H7 (cell line): ENCODE measurements around the gene B9D1. TPM values are rescaled to one million over a fixed set of nuclear protein-coding genes. Genes with fewer than 3 reads are reported as not detected.
A peak's percentile ranks its signal among the peaks of the same experiment; 100 is the strongest.

Experiments used
- DNase-seq: peaks from one replicate; pipeline ENCODE4 v3.0.0; 2012
- H3K27me3 ChIP-seq: 2 replicates; pipeline ENCODE4 v1.6.0; 2011; ENCODE audit warnings: mild to moderate bottlenecking, low read length; ENCODE audit not compliant: control insufficient read depth, insufficient read depth
- H3K36me3 ChIP-seq: replicated peaks from 2 replicates; pipeline ENCODE4 v1.5.1; 2011; ENCODE audit warnings: low read length; ENCODE audit not compliant: control insufficient read depth, insufficient read depth
- H3K4me3 ChIP-seq: 2 replicates; pipeline ENCODE4 v1.5.1; 2011; ENCODE audit warnings: low read depth, mild to moderate bottlenecking, control low read depth, low read length, moderate library complexity; ENCODE audit not compliant: insufficient read depth
- total RNA-seq: library from RNA; depleted of rRNA; stranded (reverse); fragments of >200 nt; shearing (Covaris generic); gene quantifications from 2 replicates; pipeline ENCODE4 v1.2.3, GENCODE V29; 2014

The B9D1 gene
- total RNA-seq, 1 experiment from 2014 or later = 61.5 TPM

- no peak overlapping the region for H3K4me3 ChIP-seq
- no peaks in the 10 kb centered on the region for H3K36me3 ChIP-seq
- DNase-seq = no peak
- no peaks in the 10 kb centered on the region for H3K27me3 ChIP-seq
Measured at GRCh38 chr17:19399750-19400450, 37.4 kb upstream of the B9D1 start.

DNA sequence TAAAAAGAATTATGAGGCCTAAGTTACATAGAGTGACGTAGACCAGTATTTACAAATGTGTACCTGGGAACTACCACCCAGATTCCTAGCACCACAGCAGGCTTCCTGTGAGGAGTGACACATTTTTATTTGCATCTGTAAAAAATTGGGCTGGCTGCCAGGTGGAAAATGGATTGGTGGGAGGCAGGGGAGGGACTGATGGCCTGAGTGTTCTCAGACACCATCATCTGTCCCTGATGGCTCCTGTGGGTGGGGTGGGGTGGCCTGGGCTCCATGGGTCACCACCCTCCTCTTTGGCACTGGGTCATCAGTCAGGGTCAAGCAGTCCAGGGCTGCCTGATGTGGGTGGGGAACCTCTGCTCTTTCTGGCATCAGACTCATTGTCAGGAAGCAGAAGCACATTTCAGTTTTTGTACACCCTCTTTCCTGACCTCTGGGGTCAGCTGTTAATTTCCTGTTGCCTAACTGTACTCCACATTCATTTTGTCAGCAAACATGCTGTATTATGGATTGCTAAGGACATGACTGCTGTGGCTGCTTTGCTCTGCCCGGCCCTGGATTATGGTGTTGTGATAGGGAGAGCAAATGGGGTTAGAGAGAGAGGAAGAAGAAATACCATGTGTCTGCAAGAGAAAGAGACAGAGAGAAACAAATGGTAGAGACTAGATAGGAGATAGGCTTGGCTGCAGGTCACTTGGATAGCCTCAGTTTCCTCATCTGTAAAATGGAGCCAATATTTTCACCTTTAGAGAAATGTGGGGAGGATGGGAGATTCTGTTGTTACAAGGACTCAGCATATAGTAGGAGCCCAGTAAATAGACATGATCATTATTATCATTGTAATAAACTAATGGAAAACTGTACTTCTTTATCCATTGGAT, 36.0 kb upstream of the B9D1 start:
- Histone ChIP-seq H3K27me3 (no peaks in the 10 kb centered on the region), H3K4me3 (no peak overlapping the region), H3K36me3 (no peaks in the 10 kb centered on the region)
- no peak for DNase-seq

- peak; percentile 80 for DNase-seq
- no peak overlapping the region for H3K4me3 ChIP-seq
- no peaks in the 10 kb centered on the region for H3K36me3 ChIP-seq
- H3K27me3 ChIP-seq = no peaks in the 10 kb centered on the region
Measured at GRCh38 chr17:19397556-19398041, 35.1 kb upstream of the B9D1 start.

DNA sequence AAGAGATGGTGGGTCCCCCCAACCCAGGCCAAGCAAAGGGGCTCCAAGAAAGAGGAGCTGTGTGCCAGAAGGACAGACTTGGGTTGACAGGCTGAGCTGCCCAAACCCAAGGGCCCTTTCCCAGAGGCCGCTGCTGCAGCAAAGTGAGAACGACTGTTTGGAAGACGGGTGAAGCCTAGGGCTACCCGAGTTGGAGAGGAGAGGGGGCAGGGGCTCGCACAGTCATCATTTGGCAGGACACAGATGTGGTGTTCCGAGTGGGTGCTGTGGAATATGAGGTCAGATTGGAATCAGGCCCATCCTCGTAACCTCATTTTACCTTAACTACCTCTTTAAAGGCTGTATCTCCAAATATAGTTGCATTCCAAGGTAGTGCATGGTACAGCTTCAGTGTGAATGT, 29.8 kb upstream of the B9D1 start:
- Histone ChIP-seq H3K27me3 (no peaks in the 10 kb centered on the region), H3K4me3 (no peak overlapping the region), H3K36me3 (no peaks in the 10 kb centered on the region)
- DNase-seq = no peak

DNA sequence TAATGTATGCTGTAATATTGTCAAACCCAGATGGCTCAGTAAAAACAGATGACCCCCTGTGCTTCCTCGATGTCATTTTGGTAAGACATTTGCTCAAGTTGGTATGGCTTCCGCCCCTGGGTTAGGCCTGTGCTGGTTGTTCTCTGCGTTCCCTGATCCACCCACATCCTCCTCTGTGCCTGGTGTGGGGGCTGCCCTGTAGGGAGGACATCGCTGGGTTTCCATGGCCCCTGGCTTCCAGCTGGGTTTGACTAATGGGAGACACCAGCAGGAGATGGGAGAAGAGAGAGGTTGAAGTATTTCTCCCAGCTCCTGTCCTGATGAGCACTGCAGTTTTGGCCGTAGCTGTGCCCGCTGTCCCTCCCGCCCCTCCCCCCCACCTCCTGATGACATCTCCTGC, 28.9 kb upstream of the B9D1 start:
- H3K4me3 ChIP-seq = no peak overlapping the region
- DNase-seq = no peak
- no peaks in the 10 kb centered on the region for H3K27me3 ChIP-seq
- H3K36me3 ChIP-seq = no peaks in the 10 kb centered on the region

DNA sequence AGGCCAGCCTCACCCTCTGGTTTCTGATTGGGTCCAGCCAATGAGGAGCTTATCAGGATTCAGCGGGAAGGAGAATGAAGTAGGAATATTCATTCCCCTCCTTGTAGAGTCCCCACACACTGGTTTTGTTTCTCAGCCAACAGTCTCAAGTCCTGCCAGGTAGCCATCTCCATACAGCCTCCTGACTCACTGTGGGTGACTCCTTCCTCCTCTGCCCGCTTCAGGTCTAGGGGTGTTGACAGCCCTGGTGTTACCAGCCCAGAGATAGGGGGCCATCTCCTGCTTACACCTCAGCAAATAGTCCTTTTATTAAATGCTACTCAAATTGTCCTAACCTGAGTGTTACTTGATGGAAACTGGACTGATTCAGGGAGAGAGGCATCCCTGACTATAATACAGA, 28.4 kb upstream of the B9D1 start:
- no peaks in the 10 kb centered on the region; the same call in 1 of the 2 replicates for H3K36me3 ChIP-seq
- DNase-seq = no peak
- H3K27me3 ChIP-seq = no peaks in the 10 kb centered on the region
- H3K4me3 ChIP-seq = no peak overlapping the region

DNA sequence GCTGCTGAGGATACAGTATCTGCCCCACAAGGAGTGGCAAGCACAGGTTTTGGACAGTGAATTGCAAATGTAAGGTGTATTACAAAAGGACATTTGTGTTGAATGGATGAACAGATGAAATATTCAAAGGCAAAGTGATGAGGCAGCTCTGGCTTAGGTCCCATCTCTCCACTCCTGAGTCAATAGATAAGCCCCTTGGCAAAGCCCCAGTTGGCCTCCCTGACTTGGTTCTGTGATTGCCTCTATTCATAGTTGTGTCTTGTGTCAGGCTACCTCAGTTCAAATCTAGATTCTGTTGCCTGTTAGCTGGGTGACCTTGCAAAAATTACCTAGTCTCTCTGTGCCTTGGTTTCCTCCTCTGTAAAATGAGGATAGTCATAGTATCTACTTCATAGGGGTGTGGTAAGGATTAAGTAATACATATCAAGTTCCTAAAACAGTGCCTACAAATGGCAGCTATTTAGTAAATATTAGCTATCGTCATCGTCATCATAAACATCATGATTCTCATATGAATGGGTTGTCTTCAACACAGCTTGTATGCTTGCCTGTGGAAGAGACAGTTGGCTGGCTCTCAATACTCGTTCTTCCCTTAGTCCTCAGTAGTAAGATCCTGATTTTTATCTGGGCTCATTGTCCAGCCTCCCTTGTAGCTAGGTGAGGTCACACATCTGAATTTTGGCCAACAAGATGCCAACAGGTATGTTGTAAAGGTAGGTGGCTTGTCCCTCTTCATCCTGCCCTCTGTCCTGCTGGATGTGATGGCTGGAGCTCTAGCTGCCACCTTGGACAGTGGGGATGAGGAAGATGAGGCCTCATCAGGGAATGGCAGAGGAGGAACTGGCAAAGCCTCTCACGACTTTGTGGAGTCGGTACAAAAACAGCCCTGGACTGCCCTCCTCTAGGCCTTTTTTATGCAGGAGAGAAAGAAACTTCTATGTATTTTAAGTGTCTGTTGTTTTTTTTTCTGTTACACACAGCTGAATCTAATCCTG, 26.6 kb upstream of the B9D1 start:
- DNase-seq = no peak
- no peaks in the 10 kb centered on the region for H3K27me3 ChIP-seq
- H3K4me3 ChIP-seq = no peak overlapping the region
- peaks cover 5% of the 10 kb centered on the region for H3K36me3 ChIP-seq

GRCh38 chr17:19387921-19388521, 25.5 kb upstream of the B9D1 start:
- Histone ChIP-seq H3K27me3 (no peaks in the 10 kb centered on the region), H3K36me3 (peaks cover 13% of the 10 kb centered on the region), H3K4me3 (no peak overlapping the region)
- DNase-seq = no peak

DNA sequence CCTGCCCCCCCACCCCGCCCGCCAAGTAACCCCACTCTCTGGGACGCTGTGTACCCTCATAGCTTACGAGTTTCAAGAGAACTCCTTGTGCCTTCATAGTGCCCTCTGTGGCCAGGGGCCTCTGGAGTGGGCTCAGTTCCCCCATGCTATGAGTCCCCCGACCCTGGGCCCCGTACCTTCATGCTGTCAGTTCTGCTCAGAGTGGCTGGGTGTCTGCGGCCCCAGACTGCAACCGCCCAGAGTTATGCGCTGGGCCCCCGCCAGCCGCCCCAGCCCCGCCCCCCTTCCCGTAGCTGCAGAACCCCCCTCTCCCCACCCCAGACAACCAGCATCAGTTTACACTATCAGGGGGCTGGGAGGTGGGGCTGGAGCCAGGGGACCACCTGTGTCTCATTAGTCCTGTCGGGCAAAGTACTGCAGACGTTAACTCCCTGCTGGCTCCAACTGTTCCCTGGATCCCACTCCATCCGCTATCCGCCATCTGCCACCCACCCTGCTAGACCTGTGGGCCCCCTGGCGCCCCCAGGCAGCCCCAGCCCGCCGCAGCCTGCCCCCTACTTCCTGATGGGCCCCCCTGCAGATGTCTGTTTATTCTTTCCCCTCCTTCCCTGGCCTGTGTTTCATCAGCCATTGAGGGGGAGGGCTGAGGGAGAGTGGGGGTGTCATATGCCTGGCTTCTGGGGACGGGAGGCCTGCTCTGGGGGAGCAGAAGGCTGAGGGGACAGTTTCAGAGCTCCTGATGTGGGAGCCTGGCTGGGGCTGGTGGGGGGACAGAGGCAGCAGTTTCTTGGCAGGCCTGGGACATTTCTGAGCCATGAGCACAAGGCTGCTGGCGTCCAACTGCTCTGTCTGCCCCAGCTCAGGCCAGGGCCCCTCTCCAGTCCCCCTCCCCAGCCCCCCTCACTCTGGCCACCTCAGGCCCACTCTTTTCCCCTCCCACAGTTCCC, 24.7 kb upstream of the B9D1 start, which contains the start of gene MFAP4:
MFAP4 (minus strand) TSS at position 217 of the 947 bp plus-strand sequence; CDS start at position 182, 35 bp downstream.
- peak; percentile 90 for DNase-seq
- Histone ChIP-seq H3K36me3 (peaks cover 18% of the 10 kb centered on the region), H3K27me3 (no peaks in the 10 kb centered on the region), H3K4me3 (peak within 1 kb of the TSS; percentile 24)

- H3K27me3 ChIP-seq = no peaks in the 10 kb centered on the region
- DNase-seq = peak; percentile 67
- peak overlapping the region; percentile 24 for H3K4me3 ChIP-seq
- peaks cover 21% of the 10 kb centered on the region for H3K36me3 ChIP-seq
Measured at GRCh38 chr17:19386051-19386929, 23.8 kb upstream of the B9D1 start.

DNA sequence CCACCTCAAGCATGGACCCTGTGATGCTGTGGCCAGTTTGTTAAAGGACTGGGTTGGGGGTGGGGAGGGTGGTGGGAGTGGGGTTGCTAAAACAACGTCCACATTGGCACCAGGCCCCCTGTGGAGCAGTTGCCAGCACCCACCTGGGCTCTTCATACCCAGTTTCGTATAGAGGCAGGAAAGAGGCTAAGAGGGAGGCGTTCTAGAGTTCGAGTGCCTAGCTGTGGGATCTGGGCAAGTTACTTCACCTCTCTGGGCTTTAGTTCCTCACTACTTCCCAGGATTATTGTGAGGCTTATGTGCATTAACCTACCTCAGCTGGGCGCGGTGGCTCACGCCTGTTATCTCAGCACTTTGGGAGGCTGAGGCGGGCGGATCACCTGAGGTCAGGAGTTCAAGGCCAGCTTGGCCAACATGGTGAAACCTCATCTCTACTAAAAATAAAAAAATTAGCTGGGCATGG, 23.0 kb upstream of the B9D1 start:
- no peak for DNase-seq
- no peaks in the 10 kb centered on the region for H3K27me3 ChIP-seq
- no peak overlapping the region for H3K4me3 ChIP-seq
- H3K36me3 ChIP-seq = peaks cover 28% of the 10 kb centered on the region

DNA sequence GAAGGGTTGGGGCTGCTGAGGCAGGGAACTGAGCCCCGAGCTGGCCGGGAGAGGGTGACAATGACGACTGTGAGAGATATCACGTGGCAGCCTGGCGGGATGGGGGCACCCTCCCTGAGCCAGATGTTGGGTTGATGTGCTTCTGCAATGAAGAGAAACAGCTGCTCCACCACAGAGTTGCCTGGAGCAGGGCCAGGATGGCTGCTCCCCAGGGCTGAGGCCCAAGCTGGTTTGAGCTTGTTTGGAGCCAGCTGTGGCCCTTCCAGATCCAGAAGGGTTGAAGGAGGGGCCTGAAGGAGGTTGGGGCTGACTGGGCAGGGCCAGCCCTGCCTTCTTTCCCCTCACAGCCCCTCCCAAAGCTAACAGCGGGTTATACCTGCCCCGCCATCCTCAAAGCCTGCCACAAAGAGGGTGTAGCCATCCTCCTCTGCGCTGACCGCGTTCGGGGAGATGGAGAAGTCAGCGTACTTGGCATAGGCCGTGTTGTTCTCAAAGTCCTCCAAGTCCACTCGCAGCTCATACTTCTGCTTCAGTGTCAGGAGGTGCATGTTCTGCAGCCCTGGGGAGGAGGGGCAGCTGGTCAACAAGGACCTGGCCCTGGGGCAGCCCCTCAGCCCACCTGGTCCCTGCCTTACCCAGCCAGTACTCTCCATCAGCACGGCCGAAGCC, 22.3 kb upstream of the B9D1 start:
- Histone ChIP-seq H3K4me3 (no peak overlapping the region), H3K27me3 (no peaks in the 10 kb centered on the region), H3K36me3 (peaks cover 35% of the 10 kb centered on the region)
- peak; percentile 63 for DNase-seq
